Ramos (cell line): ENCODE measurements around the gene SMPD4.
"Not testable (repeated sequence)": the region's sequence is repeated elsewhere in the genome, so short reads cannot be mapped to it uniquely, and the experiment has no call there.

ENCODE experiments used
- in situ Hi-C: fragments of 300-500 bp; cut with MboI; formaldehyde crosslinking; loops from one replicate; pipeline ENCODE4 v1.14.3; 2022; ENCODE audit warnings: low sequenced_read_pairs; ENCODE audit not compliant: unreplicated experiment

The SMPD4 gene

DNA sequence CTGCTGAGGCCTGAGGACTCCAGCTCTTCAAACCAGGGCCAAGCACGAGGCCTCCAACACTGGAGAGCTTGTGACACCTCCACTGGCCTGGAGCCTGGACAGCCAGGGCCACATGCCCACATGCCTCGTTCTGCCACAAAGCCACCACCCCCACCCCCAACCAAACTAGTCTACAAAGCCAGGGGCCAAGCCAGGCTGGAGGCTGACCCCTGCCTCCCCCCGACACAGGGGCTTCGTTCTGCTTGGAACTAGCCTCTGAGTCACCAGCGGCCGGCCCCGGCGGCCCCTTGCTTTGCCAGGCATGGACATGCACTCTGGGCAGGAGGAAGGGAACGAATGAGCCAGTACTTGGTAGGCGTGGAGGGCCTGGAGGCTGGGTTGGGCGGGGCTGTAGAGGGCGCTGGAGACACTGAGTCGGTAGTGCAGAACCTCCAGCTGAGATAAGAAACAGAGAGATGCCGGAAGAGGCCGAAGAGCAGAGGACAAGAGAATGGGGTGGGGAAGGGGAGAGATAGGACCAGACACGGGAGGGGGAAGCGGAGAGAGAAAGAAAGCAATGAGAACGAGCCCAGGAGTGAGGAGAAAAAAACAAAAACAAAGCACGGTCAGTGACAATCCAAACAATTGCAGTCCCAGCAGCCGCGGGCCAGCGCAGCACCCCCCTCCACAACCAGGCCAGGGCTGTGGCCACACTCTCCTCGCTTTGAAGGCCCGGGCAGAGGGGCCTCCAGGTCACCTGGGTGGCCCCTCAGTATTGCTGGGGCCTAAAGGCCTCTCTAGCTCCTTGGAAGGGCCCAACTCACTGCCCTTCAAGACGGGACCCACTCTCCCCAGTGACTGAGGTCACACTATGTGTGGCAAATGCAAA, 20.3 kb downstream of the SMPD4 start:
- in situ Hi-C loops, result not testable (repeated sequence)

DNA sequence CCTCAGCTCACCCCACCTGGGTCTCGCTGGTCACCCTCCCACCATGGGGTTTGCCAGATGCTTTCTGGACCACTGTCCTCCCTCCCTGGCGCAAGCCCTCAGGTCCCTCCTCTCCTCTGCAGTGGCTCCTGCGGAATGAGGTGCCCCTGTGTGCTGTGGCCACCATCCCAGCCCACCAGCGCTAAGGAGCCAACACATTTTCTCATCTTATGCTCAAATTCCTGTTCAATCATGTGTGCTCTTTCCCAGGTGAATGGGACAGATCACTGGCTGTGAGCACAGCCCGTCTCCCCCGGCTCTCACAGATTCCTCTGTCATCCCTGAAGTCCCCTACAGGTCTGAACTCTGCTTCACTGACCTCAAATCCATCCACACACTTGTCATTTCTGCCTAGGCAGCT, 21.3 kb downstream of the SMPD4 start:
- in situ Hi-C loops, result no loop called here

GRCh38 chr2:130159376-130159775, 22.0 kb downstream of the SMPD4 start:
- in situ Hi-C loops, result not testable (repeated sequence)

DNA sequence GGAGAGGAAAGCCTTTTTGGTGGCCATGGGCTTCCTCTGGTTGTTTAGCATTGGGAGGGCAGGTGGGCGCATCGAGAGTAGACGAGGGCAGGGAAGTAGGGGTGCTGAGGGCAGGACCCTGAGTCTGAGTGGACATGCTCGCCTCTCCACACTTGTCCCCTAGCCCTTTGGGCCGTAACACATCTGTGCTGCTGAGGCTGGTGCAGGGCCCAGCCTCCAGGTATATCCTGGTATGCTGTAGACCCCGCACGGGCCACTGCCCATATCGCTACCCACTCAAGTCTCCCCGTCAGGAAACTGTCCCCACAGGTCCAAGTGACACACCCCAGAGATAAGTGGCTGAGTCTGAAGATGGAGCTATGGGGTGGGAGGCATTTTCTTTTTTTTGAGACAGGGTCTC, 22.8 kb downstream of the SMPD4 start:
- in situ Hi-C loops, result no loop called here

DNA sequence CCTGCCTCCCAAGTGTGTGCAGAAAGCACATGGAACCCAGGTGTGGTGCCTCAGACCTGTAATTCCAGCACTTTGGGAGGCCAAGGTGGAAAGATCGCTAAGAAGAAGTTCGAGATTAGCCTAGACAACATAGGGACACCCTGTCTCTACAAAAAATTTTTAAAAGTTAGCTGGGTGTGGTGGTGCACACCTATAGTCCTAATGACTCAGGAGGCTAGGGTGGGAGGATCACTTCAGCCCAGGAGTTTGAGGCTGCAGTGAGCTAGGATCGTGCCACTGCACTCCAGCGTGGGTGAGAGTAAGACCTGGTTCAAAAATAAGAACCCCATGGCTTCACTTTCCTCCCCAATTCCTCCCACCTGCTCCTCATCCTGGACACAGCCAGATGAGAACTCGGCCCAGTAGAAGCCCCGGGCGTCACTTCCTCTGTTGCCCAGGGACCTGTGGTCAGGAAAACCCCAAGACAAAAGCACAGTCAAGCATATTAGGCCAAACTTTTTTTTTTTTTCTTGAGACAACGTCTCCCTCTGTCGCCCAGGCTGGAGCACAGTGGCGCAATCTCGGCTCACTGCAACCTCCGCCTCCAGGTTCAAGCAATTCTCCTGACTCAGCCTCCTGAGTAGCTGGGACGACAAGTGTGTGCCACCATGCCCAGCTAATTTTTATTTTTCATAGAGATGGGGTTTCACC, 23.4 kb downstream of the SMPD4 start:
- in situ Hi-C loops, result not testable (repeated sequence)

DNA sequence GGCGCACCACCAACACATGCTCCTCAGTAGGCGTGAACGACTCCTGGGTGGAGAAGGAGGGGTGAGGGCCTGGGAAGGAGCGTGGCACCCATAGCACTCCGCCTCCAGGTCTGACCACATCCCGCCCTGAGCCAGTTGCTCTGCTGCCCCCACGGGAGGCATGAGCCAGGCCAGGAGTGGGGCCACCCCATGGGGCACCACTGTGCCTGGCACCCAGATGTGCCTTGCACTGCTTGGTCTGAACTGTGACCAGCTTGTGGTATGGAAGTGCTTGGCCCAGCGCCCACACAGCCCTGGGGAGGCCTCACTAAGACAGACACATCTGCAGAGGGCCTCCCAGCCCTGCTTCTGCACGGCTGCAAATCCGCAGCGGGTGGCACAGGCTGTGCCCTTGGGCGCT, 24.0 kb downstream of the SMPD4 start:
- in situ Hi-C loops, result not testable (repeated sequence)

DNA sequence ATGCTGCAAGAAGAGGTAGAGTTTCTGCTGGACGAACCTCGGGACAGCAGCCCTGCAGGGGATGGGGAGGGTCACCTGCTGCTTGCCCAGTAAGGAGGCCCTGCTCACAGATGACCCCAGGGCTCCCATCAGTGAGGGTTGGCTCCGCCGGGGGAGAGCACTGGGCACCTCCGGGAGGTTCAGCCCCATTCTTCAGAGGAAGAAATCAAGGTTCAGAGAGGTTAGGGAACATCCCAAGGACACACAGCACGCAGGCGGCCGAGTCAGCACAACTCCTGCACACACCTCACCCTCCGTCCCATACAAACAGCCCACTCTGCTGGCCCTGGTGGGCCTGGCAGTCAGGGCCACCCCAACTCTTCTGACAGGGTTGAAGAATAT, 24.8 kb downstream of the SMPD4 start:
- in situ Hi-C loops, result no loop called here

GRCh38 chr2:130155956-130156623, 25.3 kb downstream of the SMPD4 start:
- in situ Hi-C loops, result not testable (repeated sequence)

DNA sequence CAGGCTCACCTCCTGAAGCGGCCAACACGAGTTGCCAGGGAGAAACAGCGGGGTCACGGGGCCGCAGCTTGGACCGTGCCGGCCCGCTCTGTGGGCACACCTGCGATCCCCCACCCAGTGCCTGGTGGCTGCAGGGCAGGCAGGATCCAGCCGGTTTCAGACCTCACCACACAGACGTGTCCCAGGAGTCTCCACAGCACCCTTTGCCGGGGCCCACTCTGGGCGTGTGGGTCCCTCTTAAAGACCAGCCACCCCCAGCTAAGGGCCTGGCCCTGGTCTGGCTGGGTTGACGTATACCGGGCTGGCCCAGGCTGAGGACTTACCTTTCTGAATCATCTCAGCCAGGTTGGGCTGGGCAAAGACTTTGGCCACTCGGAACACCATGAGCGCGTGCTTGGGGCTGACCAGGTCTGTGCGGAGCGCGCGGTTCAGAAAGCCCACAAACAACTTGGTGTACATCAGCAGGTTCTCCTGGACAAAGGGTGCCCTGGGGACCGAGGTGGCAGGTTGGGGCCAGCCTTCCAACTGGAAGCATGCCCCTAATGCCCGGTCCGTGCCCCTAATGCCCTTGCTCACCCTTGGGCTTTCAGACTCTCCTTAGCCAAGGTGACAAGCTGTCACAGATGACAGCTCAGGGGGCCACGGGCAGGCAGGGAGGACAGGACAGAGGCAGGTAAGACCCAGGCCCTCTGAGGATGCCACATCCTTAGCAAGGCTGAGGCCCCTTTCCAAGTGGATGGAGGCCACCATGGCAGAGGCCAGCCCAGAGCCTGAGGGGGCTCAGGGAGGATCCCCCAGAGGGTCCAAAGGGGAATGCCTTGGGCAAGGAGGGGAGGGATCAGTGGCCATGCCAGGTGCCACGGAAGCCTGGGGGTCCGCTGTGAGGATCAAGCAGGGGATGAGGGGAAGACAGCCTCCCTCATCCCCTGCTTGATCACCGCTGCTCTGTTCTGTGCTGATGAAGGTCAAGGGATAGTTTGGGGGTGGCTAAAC, 26.3 kb downstream of the SMPD4 start:
- in situ Hi-C loops, result no loop called here

GRCh38 chr2:130154423-130154770, 27.0 kb downstream of the SMPD4 start:
- in situ Hi-C loops, result not testable (repeated sequence)

- in situ Hi-C loops, result not testable (repeated sequence)
These were observed 27.5 kb downstream of the SMPD4 start for GRCh38 chr2:130153721-130154422.

- in situ Hi-C loops, result no loop called here
These were observed 28.4 kb downstream of the SMPD4 start for GRCh38 chr2:130152816-130153595.

- in situ Hi-C loops, result not testable (repeated sequence)
These were observed 29.1 kb downstream of the SMPD4 start for GRCh38 chr2:130152136-130152815.

GRCh38 chr2:130151145-130151512, 30.3 kb downstream of the SMPD4 start:
- in situ Hi-C loops, result not testable (repeated sequence)

DNA sequence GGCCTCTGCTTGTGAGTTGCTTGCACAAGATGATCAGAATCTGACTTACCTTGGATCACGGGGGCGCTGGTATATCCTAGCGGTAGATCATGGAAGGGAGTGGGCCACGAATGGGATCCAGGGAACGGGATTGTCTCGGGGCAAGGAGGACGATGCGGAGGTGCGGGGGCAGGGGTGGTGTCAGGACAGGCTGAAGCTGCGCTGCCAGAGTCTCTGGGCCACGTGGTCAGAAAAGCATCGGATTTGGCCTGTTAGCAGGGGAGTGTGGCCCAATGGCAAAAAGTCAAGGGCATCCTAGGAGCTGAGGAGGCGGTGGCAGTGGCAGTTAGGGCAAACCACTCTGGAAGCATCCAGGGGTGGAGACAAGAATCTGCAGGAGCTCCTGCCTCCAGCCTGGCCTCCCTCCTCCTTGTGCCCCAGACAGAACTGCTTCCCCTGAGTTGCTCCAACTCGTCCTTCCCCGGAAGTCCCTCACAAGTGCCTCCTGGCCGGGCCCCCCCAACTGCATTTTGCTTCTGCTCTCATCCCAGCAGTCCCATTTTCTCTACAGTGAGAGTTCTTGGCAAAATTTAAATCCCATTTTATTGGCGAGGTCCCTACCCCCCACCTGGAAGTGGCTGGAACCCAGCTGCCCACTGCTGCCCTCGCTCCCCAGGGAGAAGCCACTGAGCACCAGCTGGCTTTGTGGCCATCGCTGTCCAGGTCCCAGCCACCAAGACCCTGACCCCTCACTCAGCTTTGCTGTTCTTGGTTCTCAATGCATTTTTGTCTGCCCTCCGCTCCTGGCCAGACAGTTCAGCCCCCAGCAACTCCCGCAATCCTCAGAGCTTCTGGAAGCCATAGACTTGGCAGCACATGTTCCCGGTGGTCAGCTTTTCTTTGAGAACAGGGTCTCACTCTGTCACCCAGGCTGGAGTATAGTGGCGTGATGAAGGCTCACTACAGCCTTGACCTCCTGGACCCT, 30.9 kb downstream of the SMPD4 start:
- in situ Hi-C loops, result no loop called here

DNA sequence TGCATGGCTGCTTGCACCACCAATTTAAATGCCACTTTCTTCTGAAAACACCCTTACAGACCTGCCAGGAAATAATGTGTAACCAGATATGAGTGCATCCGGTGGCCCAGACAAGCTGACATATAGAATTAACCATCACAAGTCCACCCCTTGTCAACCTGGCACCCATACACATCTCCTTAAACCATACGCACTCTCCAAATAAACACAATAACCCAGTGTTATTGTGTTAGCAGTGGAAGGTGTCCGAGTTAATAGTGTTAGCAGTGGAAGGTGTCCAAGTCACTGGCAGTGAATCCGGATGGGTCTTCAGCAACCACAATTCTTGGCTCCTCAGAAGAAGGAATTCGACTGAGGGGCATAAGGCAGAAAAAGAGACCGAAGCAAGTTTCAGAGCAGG, 32.9 kb downstream of the SMPD4 start:
- in situ Hi-C loops, result not testable (repeated sequence)

GRCh38 chr2:130145006-130145414, 36.4 kb downstream of the SMPD4 start, which contains the start of gene CCDC74B:
Gene CCDC74B (minus strand): TSS chr2:130145112. CDS start chr2:130144996, 116 bp downstream.
- in situ Hi-C loops, result not testable (repeated sequence)
